WI38 (cell line): ENCODE measurements around the gene POLDIP2.
A peak's percentile ranks its signal among the peaks of the same experiment; 100 is the strongest.

Experiments
- H3K4me3 ChIP-seq: 2 replicates; pipeline ENCODE4 v1.5.1; 2011; ENCODE audit warnings: low read depth, mild to moderate bottlenecking, control low read depth, low read length
- TF ChIP-seq, protein P1 (sequence below): IDR thresholded peaks from 2 replicates; pipeline ENCODE4 v1.5.1; 2012; ENCODE audit warnings: low read depth, mild to moderate bottlenecking, control low read depth, low read length

POLDIP2 gene

GRCh38 chr17:28379814-28380801 lies 22.8 kb upstream of the POLDIP2 start:
- TF ChIP-seq, protein P1, sequence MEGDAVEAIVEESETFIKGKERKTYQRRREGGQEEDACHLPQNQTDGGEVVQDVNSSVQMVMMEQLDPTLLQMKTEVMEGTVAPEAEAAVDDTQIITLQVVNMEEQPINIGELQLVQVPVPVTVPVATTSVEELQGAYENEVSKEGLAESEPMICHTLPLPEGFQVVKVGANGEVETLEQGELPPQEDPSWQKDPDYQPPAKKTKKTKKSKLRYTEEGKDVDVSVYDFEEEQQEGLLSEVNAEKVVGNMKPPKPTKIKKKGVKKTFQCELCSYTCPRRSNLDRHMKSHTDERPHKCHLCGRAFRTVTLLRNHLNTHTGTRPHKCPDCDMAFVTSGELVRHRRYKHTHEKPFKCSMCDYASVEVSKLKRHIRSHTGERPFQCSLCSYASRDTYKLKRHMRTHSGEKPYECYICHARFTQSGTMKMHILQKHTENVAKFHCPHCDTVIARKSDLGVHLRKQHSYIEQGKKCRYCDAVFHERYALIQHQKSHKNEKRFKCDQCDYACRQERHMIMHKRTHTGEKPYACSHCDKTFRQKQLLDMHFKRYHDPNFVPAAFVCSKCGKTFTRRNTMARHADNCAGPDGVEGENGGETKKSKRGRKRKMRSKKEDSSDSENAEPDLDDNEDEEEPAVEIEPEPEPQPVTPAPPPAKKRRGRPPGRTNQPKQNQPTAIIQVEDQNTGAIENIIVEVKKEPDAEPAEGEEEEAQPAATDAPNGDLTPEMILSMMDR = no peak
- no peak overlapping the region for H3K4me3 ChIP-seq

GRCh38 chr17:28372945-28373274 lies 15.6 kb upstream of the POLDIP2 start:
- TF ChIP-seq, protein P1 = no peak
- peak overlapping the region; percentile 73 for H3K4me3 ChIP-seq

- peak overlapping the region; percentile 73 for H3K4me3 ChIP-seq
- TF ChIP-seq, protein P1 = no peak
These were observed 15.0 kb upstream of the POLDIP2 start for GRCh38 chr17:28372203-28372944.

DNA sequence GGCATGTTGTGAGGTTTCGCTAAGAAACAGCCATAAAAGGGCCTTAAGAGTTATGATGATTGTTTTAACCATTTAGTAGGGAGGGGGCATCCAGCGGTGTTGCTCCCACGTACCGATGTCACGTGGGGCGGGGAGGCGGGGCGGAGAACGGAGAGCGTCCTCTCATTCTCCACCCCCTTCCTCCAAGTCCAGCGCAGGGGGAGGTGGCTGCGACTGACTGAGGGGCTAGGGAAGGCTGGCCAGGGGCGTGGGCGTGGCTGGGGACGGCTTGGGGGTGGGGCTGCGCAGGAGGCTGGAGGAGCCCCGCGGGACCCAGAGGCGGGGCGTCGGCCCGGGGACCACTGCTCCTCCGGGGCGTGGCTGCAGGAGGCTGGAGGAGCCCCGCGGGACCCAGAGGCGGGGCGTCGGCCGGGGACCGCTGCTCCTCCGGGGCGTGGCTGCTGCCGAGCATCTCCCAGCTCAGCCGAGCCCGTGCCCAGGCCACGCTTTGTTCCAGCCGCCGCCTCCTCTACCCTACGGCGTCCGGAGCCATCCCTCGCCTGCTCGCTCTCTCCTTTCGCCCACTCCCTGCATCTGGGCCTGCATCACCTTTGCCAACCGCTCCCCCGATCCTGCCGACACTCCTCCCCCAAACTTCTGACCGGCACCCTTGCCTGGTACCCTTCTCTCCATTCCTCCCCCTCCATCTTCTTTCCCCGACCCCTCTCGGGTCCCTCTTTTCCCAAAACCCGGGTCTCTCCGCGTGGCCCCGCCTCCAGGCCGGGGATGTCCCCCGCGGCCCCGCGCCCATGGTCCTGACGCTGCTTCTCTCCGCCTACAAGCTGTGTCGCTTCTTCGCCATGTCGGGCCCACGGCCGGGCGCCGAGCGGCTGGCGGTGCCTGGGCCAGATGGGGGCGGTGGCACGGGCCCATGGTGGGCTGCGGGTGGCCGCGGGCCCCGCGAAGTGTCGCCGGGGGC lies 14.2 kb upstream of the POLDIP2 start, which contains the start of gene SARM1:
SARM1 (plus strand) TSS at position 450 of the 958 bp plus-strand sequence; CDS start at position 789, 339 bp downstream.
- TF ChIP-seq, protein P1 = no peak
- peak within 1 kb of the TSS; percentile 73 for H3K4me3 ChIP-seq

GRCh38 chr17:28370744-28371103 lies 13.4 kb upstream of the POLDIP2 start:
- TF ChIP-seq, protein P1 = no peak
- peak overlapping the region; percentile 73 for H3K4me3 ChIP-seq

DNA sequence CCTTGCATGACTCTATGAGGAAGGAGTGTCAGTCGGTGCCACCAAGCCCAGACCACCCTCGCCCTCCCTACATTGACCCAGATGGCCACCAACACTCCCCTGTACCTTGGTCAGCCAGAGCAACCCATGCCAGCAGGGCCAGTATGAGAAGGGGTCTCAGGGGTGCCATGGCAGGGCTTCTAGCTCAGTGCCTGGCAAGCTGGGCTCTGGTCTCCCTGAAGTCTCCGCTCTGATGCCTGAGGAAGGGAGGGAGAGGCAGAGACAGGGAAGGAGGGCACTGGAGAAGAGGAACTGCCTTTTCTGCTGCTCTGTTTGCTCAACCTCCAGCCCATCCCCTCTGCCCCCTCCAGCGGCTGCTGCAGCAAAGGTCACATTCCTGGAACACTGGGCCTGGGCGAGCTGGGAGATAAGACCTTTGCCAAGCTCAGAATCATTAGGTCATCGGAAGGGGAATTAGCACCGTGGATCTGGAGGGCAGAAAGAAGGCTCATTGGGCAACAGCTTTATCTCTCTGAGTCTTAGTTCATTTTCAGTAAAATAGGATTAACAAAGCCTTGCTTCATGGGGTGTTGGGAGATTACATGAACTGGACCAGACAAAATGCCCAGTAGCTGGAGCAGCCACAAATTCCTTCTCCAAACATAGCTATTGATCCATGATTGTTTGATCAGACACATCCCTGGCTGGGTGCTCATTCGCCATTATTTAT lies 12.9 kb upstream of the POLDIP2 start, which contains the start of gene VTN:
VTN (minus strand) TSS at position 273 of the 709 bp plus-strand sequence; CDS start at position 169, 104 bp downstream.
- H3K4me3 ChIP-seq = peak within 1 kb of the TSS; percentile 73
- TF ChIP-seq, protein P1 = no peak
